HG03469 (cell line): Measurements from ENCODE around the gene DENR.
"Not testable (repeated sequence)": the region's sequence is repeated elsewhere in the genome, so short reads cannot be mapped to it uniquely, and the experiment has no call there.

Experiments used
- ATAC-seq: cut with Tn5 transposase; IDR thresholded peaks from one replicate; pipeline ENCODE4 v1.9.1; 2021; ENCODE audit warnings: mild to moderate bottlenecking, moderate library complexity, moderate number of reproducible peaks; ENCODE audit not compliant: unreplicated experiment

The DENR gene

DNA sequence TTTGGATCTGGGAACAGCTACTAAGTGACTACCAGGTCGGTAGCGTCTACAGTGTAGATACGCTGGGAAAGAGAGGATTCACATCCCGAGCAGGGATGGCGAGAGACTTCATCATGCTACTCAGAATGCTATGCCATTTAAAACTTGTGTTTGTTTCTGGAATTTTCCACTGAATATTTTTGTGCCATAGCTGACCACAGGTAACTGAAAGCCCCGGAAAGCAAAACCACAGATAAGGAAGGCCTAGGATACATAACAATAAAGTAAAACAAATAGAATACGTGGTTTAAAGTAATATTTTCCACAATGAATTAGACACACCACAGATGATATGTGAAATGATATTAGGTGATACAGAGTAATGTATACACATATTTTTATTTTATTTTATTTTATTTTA, 14.1 kb upstream of the DENR start:
- ATAC-seq = no peak

DNA sequence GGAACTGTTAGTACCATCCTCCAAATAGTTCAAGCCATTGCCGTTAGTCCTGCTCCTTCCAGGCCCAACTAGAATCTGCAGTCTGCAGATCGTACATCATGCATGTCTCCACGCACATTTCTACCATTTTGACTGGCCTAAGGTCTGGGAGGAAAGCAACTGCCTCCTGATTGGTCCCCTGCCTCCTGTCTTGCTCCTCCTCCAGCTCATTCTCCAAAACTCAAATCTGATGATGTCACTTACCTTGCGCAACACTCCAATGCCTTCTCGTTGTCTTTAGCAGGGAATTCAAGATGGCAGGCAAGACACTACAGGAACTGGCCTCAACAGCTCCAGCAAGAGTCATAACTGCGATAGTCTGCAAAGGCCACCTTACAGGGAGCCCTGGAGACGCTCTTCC, 12.3 kb upstream of the DENR start:
- ATAC-seq = no peak

- ATAC-seq = no peak
Measured at GRCh38 chr12:122743895-122744525, 8.6 kb upstream of the DENR start.

DNA sequence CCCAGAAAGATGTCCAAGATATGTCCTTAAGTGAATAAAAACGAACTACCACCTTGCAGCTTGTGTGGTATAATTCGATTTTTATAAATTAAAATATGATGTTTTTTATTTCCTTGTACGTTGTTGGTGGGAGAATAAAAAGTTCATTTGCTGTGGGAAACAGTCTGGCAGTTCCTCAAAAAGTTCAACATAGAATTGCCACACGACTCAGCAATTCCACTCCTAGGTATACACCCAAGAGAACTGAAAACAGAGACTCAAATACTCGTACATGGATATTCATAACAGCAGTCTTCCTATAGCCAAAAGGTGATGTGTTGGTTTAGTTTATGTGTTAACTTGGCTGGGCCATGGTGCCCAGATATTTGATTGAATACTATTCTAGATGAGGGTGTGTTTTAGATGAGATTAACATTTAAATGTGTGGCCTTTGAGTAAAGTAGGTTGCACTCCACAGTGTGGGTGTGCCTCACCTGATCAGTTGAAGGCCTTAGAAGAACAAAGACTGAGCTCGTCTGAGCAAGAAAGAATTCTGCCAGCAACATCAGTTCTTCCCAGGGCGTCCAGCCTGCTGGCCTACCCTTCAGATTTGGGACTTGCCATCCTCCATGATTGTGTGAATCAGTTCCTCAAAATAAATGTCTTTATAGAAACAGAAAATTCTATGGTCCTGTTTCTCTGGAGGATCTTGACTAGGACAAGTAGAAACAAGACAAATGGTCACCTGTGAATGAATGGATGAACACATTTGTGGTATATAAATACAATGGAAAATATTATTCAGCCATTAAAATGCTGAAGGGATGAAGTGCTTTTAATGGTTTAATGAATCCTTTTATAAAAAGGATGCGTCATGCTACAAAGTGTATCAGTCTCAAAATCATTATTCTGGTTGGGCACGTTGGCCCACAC, 5.1 kb upstream of the DENR start:
- no peak for ATAC-seq

GRCh38 chr12:122749569-122750332, 2.9 kb upstream of the DENR start:
- no peak for ATAC-seq

DNA sequence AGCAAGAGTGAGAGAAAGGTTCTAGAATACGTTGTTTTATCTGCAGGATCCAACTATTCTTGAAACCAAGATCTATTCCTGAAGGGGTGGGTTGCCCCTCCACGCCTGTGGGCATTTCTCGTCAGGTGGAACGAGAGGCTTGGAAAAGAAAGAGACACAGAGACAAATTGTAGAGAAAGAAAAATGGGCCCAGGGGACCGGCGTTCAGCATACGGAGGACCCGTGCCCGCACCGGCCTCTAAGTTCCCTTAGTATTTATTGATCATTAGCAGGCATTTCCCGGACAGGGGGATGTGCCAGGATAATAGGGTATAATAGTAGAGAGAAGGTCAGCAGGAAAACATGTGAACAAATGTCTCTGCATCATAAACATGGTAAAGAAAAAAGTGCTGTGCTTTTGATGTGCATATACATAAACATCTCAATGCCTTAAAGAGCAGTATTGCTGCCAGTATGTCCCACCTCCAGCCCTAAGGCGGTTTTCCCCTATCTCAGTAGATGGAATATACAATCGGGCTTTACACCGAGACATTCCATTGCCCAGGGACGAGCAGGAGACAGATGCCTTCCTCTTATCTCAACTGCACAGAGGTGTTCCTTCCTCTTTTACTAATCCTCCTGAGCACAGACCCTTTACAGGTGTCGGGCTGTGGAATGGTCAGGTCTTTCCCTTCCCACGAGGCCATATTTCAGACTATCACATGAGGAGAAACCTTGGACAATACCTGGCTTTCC, 1.7 kb upstream of the DENR start:
- not testable (repeated sequence) for ATAC-seq

GRCh38 chr12:122753319-122753650, 661 bp downstream of the DENR start:
- no peak for ATAC-seq

- ATAC-seq = no peak
Measured at GRCh38 chr12:122754790-122755189, 2.2 kb downstream of the DENR start.

GRCh38 chr12:122757568-122757967, 4.9 kb downstream of the DENR start:
- ATAC-seq = no peak

DNA sequence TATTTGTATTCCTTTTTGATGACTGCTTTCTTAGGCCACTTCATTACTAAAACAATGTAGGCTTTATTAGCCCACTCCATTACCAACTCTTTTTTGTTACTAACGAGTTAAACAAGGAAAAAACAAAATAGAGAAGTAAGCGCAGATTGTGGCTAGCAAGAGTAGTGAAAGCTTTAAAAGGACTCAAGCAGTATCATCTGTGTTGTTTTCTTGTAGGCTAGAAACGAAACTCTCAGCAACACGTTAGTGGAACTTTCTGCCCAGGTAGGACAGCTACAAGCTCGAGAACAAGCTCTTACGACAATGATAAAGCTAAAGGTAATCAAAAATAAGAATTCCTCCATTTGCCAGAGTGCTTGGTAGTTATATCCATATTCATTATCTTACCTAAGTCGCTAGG, 32.9 kb downstream of the DENR start:
- ATAC-seq = no peak

DNA sequence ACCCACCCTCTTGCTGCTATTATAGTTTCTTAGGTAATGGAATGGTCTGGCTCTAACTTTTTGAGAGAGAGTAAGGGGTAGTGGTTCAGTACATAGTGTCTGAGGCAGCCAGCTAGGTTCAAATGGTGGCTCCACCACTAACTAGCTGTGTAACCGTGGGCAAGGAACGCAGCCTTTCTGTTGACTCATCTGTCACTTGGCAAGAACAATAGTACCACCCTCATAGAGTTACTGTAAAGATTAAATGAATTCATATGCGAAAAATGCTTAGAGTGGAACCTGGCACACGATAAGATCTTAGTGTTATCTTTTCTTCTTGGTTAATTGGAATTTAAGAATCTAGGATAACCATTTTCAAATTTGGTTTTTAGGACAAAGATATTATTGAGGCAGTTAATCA, 35.8 kb downstream of the DENR start:
- no peak for ATAC-seq

DNA sequence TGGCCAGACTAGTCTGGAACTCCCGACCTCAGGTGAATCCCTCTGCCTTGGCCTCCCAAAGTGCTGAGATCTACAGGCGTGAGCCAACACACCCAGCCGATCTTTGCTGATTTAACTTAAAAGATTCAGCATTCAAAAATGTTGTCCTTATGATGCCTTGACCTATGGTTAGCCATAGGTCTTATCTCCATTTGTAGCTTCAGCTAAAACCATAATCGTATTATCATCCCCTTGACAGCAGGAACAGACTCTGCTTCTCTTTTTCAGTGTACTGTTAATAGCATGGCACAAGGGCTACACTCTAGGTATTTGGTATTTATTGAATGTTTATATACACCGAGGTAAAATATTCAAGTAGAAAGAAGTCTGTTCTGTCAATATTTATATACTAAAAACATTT, 37.0 kb downstream of the DENR start:
- ATAC-seq = no peak

GRCh38 chr12:122790393-122791075, 37.9 kb downstream of the DENR start:
- no peak for ATAC-seq

GRCh38 chr12:122793685-122794106, 41.1 kb downstream of the DENR start:
- no peak for ATAC-seq

DNA sequence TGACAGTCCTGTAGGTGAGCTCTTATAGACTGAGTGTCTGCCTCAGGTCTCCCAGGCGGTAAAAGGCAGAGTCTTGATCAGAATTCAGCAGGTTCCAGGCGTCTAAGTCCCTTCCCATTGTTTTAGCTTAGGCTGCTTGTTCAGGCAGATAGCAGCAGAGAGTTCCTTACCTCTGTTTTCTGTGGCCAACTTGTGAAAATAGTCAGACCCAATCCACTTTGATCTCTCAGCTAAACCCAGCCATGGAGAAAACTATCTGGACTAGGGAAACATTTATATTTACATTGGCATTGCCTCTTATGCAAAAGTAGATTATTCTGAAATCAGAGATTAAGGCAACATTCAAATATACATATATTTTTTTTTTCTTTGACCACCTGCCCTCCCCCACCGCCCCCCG, 43.2 kb downstream of the DENR start:
- ATAC-seq = no peak

- no peak for ATAC-seq
Measured at GRCh38 chr12:122799641-122800243, 47.1 kb downstream of the DENR start.

DNA sequence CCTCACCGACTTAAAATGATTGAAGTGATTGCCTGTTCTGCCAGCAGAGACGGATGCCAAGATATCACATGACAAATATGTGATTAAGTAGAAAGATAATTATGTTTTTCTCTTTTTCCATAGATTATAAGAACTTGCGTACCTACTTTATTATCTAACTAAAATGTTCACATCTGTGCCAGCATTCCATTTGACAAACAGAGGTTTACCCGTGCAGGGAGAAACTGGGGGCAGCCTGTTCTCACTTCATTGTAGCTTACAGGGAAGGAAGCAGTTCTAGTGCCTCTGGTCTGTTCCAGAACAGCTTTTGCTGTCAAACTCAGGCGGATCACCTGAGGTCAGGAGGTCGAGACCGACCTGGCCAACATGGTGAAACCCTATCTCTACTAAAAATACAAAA, 51.3 kb downstream of the DENR start:
- no peak for ATAC-seq

DNA sequence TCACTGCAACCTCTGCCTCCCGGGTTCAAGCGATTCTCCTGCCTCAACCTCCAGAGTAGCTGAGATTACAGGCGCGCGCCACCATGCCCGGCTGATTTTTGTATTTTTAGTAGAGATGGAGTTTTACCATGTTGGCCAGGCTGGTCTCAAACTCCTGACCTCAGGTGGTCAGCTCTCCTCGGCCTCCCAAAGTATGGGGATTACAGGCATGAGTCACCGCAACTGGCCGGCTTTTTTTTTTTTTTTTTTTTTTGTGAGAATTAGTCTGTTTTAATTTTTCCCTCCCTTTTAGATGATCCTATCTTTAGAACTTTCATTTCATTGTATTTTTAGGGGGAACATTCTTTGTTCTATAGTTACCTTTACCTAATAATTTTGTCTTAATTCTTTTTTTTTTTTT, 52.3 kb downstream of the DENR start:
- ATAC-seq = not testable (repeated sequence)

GRCh38 chr12:122807651-122808050, 55.0 kb downstream of the DENR start:
- no peak for ATAC-seq

- no peak for ATAC-seq
Measured at GRCh38 chr12:122811777-122812176, 59.2 kb downstream of the DENR start.
